Tibial nerve (tissue), 3 donors: ENCODE data around the gene VAT1L.

Experiments
- POLR2A ChIP-seq, 2 donors: fragments of 450-650 bp; IDR thresholded peaks; one replicate each; pipeline ENCODE4 v1.6.1; 2017; ENCODE audit warnings: antibody characterized with exemption in 2 of 2, mild to moderate bottlenecking in 2 of 2, moderate library complexity in 2 of 2
- TF ChIP-seq, protein P1 (sequence below), 5 experiments: fragments of 200-600 bp in 3 of 5; fragments of 450-650 bp in 2 of 5; sonication (generic) in 3 of 5; IDR thresholded peaks; one replicate each; pipeline ENCODE4 v1.5.1; 2016 to 2019; ENCODE audit warnings: antibody characterized with exemption in 5 of 5, mild to moderate bottlenecking in 3 of 5, moderate library complexity in 2 of 5

DNA sequence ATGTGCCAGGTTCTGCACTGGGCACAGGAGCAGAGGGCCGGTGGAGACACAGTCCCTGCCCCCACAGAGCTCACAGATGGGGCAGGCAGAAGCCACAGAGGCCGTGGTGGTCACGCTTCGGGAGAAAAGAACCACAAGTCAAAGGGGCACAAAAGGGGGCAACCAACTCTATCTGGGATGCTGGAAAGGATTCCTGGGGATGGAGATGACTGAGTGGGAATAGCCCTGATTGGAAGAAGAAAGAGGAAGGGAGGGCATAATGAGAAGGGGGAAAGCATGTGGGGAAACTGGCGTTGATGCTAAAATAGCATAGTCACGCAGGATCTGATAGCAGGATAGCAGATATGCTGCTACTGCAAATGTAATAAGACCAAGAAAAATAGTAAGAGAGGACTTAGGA lies 69.7 kb downstream of the VAT1L start:
- TF ChIP-seq, protein P1, sequence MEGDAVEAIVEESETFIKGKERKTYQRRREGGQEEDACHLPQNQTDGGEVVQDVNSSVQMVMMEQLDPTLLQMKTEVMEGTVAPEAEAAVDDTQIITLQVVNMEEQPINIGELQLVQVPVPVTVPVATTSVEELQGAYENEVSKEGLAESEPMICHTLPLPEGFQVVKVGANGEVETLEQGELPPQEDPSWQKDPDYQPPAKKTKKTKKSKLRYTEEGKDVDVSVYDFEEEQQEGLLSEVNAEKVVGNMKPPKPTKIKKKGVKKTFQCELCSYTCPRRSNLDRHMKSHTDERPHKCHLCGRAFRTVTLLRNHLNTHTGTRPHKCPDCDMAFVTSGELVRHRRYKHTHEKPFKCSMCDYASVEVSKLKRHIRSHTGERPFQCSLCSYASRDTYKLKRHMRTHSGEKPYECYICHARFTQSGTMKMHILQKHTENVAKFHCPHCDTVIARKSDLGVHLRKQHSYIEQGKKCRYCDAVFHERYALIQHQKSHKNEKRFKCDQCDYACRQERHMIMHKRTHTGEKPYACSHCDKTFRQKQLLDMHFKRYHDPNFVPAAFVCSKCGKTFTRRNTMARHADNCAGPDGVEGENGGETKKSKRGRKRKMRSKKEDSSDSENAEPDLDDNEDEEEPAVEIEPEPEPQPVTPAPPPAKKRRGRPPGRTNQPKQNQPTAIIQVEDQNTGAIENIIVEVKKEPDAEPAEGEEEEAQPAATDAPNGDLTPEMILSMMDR (IDR thresholded peaks at IDR 0.05): no peak
- TF ChIP-seq POLR2A (IDR thresholded peaks at IDR 0.05): no peak
